ENCODE data around the gene RCVRN. TPM values are rescaled to one million over a fixed set of nuclear protein-coding genes. Genes with fewer than 3 reads are reported as not detected.

Gene RCVRN
- total RNA-seq, 2 experiments from 2014 or later = not detected

DNA sequence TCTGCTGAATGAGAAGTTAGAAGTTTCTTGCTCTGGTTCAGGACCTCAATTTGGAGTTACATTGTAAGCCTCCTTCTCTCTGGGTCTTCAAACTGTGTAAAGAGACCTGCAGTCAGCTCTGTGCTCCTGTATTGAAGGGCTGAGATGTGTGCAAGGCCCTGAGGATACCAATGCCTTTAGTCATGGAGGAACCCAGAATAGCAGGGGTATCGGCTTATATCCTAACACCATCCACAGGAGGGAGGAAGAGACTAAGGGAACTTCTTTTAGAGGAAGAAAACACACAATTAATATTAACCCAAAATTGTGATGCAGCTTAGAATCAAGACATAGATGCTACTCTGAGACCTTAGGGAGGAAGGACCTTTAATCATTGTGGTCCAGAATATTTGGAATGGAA, 42.9 kb downstream of the RCVRN start:
- CTCF ChIA-PET = no interaction called here
- POLR2A ChIA-PET = no interaction called here

DNA sequence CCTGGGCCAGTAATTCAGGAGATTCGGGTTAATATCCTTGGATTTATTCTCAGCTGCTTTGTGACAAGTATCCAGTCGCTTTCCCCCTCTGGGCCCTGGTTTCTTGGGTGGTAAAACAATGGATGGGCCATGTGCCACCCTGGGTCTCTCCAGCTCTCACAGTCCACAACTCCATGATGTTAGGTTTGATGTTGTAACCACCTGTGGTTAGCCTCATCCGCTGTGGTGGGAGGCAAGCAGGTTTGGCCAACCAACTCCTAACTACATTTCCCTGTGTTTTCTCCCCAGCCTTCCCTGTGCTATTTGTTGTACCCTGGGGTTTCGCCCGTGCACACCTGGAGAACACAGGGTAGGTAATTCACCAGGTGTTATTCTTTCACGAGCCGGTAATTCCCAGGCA, 44.2 kb downstream of the RCVRN start:
- ChIA-PET POLR2A (no interaction called here), CTCF (no interaction called here)

DNA sequence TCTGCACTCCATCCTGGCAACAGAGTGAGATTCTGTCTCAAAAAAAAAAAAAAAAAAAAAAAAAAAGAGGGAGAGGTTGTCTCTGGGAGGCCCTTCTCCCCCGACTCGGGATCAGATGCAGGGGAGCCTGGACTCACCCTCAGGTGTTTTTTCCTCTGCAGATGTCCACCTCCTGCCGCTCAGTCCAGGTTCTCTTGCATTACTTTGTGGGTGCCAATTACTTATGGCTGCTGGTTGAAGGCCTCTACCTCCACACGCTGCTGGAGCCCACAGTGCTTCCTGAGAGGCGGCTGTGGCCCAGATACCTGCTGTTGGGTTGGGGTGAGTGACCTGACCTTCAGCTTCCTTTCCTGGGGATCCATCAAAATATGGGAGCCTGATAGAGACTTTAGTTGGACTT, 45.3 kb downstream of the RCVRN start:
- ChIA-PET CTCF (no interaction called here), POLR2A (no interaction called here)

DNA sequence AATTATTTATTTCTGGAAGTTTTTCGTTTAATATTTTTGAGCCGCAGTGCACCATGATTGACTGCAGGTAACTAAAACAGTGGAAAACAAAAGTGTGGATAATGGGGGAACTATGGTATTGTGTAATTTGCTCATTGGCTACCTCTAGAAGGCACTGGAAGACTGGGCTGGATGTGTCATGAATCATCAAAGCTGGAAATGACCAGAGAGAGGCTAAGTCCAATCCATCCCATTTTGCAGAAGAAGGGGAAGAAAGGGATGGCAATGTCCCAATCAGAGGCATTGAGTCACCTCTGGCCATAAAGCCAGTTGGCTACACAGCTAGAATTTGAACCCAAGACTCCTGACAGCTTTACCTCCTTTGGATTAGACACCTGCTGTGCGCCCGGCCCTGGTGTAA, 50.0 kb downstream of the RCVRN start:
- CTCF ChIA-PET = no interaction called here
- POLR2A ChIA-PET = no interaction called here

DNA sequence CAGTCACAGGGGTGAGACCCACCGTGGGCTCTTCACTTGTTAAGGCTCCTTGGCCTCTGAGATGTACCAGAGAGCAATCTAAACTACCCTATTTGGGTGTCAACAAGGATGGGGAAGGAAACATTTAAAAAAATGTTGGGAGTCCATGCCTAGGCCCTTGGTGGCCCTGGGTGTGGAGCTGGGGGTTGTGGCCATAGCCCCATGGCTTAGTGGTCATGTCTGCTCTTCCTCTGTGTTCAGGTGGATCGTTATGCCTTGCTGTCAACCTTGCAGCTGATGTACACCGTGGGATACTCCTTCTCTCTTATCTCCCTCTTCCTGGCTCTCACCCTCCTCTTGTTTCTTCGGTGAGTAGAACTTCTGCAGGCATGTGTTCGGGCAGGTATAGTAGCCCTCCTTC, 50.8 kb downstream of the RCVRN start:
- ChIA-PET POLR2A (no interaction called here), CTCF (no interaction called here)

DNA sequence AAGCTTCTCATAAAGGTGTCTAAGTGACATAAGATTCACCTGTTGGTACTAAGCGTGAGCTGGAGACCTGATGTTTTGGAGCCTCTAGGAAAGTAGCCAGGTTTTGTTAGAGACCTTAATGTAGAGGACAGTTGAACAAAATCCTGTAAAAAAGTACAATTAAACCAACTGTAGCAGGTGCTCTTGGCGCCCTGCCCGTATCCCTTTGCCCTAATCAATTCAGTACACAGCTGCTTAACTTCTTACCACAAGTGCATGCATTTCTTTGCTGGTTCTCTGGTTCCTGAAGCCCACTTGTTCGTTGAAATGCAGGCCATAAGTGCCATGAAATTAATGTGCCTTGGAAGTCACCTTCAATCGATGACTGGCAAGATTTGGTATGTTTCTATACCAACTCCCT, 54.9 kb downstream of the RCVRN start:
- ChIA-PET POLR2A (no interaction called here), CTCF (no interaction called here)

Other genes starting within 250 kb of the RCVRN start
- gene DHRS7C, start 113.7 kb downstream of the RCVRN start, total RNA-seq = not detected
- not detected for gene GSG1L2, start 83.2 kb downstream of the RCVRN start, total RNA-seq
- not detected for gene GLP2R, start 79.3 kb downstream of the RCVRN start, total RNA-seq

Data from activated CD8-positive, alpha-beta memory T cell treated with anti-CD3 and anti-CD28 coated beads for 36 hours (primary cell).